Sciatic nerve (tissue), 2 donors: ENCODE data around the gene NCEH1. TPM values are rescaled to one million over a fixed set of nuclear protein-coding genes. Genes with fewer than 3 reads are reported as not detected.
"Not testable (repeated sequence)": the region's sequence is repeated elsewhere in the genome, so short reads cannot be mapped to it uniquely, and the experiment has no call there.

Source experiments
- ATAC-seq: fragments of 200-7000 bp; cut with Tn5 transposase; one replicate; pipeline ENCODE4 v1.9.1; 2020; ENCODE audit warnings: mild to moderate bottlenecking, moderate library complexity
- DNase-seq: peaks from one replicate; pipeline ENCODE4 v3.0.0-alpha.2; 2020; ENCODE audit warnings: low spot score
- intact Hi-C: fragments of 100-400 bp; cut with DNase I; formaldehyde crosslinking; loops from one replicate; pipeline ENCODE4 v1.14.2; 2022
- total RNA-seq: library from RNA; stranded (reverse); fragmentation: NEBNext Ultra II Directional; extraction: Animal tissue kit (Norgen Biotek cat#: 25700); gene quantifications from one replicate; pipeline ENCODE4 v1.2.1, GENCODE V29; 2021
- donor health status: DM: no; HTN: no; CAD: no.
- donor health status: DM: no; HTN: no; CAD: no.

NCEH1 gene
- total RNA-seq, 1 donor from 2014 or later, result 10.1 TPM

GRCh38 chr3:172687501-172687900 is 23.4 kb downstream of the NCEH1 start:
- ATAC-seq (no peak), DNase-seq (no peak)
- intact Hi-C loops, result no loop called here

DNA sequence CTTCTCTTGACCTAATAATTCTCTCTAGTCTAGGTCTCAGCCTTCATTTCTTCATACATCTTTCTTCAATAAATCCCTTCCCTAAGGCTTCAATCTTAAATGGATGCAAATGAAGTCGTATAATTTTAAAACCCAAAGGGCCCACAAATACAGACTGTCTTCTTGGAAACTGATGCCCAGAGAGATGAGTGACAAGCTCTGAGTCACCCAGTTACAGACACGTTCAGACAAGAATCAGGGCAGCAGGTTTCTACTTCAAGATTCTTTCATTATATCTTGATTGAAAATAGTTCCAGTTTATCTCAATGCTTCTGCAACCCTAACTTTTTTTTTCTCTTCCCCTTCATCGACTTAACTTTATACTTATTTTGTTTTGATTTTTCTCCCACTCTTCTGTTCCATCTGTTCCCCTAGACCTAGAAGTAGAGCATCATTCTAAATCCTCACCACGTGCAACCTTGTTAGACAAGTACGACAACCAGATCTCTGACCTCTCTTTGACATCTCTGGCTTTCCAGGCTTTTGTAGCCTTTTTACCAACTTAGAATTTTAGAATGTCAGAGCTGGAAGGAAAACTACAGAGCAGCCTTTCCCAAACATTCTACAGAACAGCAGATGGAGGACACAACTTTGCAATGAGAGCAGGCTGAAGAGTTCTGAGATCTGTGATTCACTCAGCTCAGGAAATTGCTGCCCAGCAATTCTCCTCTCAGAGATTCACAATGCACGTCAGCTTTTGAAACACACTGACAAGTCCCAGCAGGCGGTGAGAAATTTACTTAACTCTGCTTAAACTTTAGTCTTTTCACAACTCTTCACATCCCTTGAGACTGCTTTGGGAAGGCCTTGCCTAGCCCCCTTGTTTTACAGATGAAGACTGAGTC is 25.3 kb downstream of the NCEH1 start:
- ATAC-seq (no peak), DNase-seq (no peak)
- intact Hi-C loops, result no loop called here

GRCh38 chr3:172680684-172681083 is 30.2 kb downstream of the NCEH1 start:
- ATAC-seq (peak; percentile 10), DNase-seq (no peak)
- intact Hi-C loops, result no loop called here

- no peak for DNase-seq
- intact Hi-C loops, result loop anchor here (5.0 kb wide), 1 partner anchor 1708 kb away; no protein-coding TSS in a partner anchor
Observed at GRCh38 chr3:172679599-172679998, 31.3 kb downstream of the NCEH1 start.

DNA sequence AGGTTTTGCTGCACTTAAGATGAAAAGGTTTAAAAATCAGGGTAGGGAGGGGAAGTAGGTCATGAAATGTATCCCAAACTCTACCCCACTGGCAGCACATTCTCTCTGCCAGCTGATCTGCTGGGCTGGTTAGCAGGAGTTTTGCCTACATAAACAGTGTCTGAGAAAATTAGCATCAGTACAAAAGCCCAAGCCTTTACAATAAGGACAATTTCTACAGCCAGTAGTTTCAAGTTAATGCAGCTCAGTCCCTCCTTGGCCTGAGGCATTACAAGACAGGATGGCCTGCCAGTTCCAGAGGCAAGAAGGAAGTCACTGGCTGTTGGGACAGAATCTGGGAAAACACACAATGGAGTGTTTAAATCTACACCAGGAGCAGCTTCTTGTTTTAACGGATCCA is 32.8 kb downstream of the NCEH1 start:
- intact Hi-C loops, result loop anchor here (5.0 kb wide), 1 partner anchor 1709 kb away; no protein-coding TSS in a partner anchor
- ATAC-seq (no peak), DNase-seq (no peak)

More at GRCh38 chr3:172679599-172679998, 31.3 kb downstream of the NCEH1 start:
- no peak for ATAC-seq

GRCh38 chr3:172676196-172676922 is 34.5 kb downstream of the NCEH1 start:
- ATAC-seq, result no peak
- intact Hi-C loops, result loop anchor here (5.0 kb wide), 1 partner anchor 1711 kb away; no protein-coding TSS in a partner anchor
- no peak for DNase-seq

- intact Hi-C loops, result loop anchor here (5.0 kb wide), 1 partner anchor 1712 kb away; no protein-coding TSS in a partner anchor
- DNase-seq (no peak), ATAC-seq (no peak)
Observed at GRCh38 chr3:172675441-172676193, 35.2 kb downstream of the NCEH1 start.

GRCh38 chr3:172673210-172673679 is 37.6 kb downstream of the NCEH1 start:
- ATAC-seq, result peak; percentile 44
- no peak for DNase-seq

GRCh38 chr3:172669021-172669420 is 41.8 kb downstream of the NCEH1 start:
- ATAC-seq, result no peak

More at GRCh38 chr3:172673210-172673679, 37.6 kb downstream of the NCEH1 start:
- intact Hi-C loops, result no loop called here

GRCh38 chr3:172666873-172667694 is 43.8 kb downstream of the NCEH1 start:
- DNase-seq, result peak; percentile 87
- intact Hi-C loops, result no loop called here

More at GRCh38 chr3:172669021-172669420, 41.8 kb downstream of the NCEH1 start:
- intact Hi-C loops, result no loop called here
- DNase-seq, result no peak

GRCh38 chr3:172666181-172666872 is 44.5 kb downstream of the NCEH1 start:
- intact Hi-C loops, result no loop called here
- DNase-seq, result no peak
- ATAC-seq, result no peak

More at GRCh38 chr3:172666873-172667694, 43.8 kb downstream of the NCEH1 start:
- peak; percentile 92 for ATAC-seq

- intact Hi-C loops, ATAC-seq: not testable (repeated sequence)
Observed at GRCh38 chr3:172665510-172665909, 45.4 kb downstream of the NCEH1 start.

GRCh38 chr3:172660421-172660820 is 50.4 kb downstream of the NCEH1 start:
- intact Hi-C loops, DNase-seq, ATAC-seq: not testable (repeated sequence)

More at GRCh38 chr3:172665510-172665909, 45.4 kb downstream of the NCEH1 start:
- DNase-seq, result not testable (repeated sequence)

DNA sequence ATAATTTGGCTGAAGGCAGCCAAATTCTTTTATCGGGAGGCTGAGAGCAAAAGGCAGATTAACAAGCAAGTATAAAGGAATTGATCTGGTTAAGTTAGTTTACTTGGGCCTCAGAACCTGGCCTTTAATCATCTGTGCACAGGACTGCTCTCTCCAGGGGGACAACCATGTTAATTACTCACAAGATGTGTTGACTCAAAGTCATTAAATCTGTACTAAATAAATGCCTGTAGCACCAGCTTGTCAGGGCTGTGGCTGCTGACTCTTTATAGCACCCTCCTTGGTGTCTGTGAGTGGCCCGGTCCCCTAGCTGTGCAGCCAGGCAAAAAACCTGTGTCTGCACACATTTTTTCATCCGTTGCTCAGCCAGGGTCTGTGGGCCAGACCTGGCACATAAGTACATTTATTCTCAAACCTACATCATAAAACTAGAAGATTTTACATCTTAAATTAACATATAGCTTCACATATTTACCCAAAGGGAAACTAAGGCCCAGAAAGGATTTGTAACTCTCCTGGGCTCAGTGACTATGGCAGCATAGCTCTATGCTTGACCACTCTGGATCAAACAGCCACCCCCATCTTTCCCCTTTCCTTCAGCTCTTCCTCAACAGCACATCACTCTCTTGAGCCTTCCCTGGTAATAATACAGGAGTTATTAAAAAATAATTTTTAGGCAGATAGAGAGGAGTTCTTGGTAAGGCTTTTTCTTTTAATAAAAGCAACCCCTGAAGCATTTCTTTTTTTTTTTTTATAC is 51.4 kb downstream of the NCEH1 start:
- DNase-seq (no peak), ATAC-seq (no peak)
- intact Hi-C loops, result no loop called here

DNA sequence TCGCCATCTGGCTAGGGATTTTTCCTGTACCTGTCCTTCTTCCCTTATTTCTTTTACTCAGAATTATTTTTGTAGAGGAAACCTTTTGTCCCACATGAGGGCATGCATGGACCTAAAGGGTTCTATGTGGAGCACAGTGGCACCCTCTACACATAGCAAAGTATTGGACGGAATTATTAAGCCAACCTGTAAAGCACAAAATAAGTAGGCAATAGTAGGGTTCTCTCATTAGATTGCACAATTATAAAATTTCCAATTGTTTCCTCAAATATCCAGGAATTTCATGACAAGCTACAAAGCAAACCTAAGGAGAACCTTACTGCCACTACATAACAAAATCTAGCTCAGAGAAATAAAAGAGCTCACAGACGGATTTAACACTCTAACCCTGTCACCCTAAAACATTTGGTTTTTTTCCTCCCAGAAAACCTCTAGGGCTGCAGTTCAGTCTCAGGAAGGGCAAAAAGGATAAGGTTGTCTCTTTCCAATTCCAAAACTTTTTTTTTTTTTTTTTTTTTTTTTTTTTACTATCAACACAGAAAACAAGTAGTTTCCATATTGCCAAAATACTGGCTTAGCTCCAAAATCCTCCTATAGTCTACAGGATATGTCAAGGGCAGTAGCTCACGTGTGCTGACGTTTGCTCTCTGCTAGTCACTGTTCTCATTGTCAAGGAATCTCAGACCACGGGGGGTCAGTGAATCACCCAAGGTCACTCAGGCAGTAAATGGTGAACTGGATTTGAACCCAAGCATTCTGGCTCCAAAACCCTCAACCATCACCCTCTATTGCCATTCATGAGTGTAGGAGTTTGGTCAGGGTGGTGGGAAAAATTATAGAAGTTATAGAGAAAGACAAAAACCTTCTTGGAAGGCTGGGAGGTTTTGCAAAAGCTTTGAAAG is 52.3 kb downstream of the NCEH1 start:
- intact Hi-C loops, result no loop called here
- ATAC-seq (peak; percentile 49), DNase-seq (no peak)

GRCh38 chr3:172656602-172657001 is 54.3 kb downstream of the NCEH1 start:
- ATAC-seq (no peak), DNase-seq (no peak)
- intact Hi-C loops, result no loop called here
